D721Med (cell line): Measurements from ENCODE around the gene PRKCA.

ENCODE experiments used
- DNase-seq: peaks from one replicate; pipeline ENCODE4 v3.0.0; 2011; ENCODE audit warnings: low spot score; ENCODE audit not compliant: insufficient read length
- FAIRE-seq: peaks from 2 replicates; lab custom pipeline; 2011; peaks lifted over from hg19 to GRCh38; lab: Jason Lieb, UNC
- CTCF ChIP-seq: IDR thresholded peaks from 2 replicates; pipeline ENCODE4 v1.5.1; 2012; ENCODE audit warnings: mild to moderate bottlenecking, control low read depth; ENCODE audit not compliant: insufficient read depth; ENCODE audit errors: missing control alignments

The PRKCA gene

GRCh38 chr17:66373944-66374817 is 71.8 kb downstream of the PRKCA start:
- DNase-seq (no peak), FAIRE-seq (no peak)
- no peak for TF ChIP-seq CTCF

GRCh38 chr17:66375121-66375520 is 72.7 kb downstream of the PRKCA start:
- DNase-seq, result no peak
- no peak for TF ChIP-seq CTCF
- no peak for FAIRE-seq

- TF ChIP-seq CTCF, result no peak
- FAIRE-seq (no peak), DNase-seq (no peak)
These were observed 75.9 kb downstream of the PRKCA start for GRCh38 chr17:66378296-66378695.

GRCh38 chr17:66379544-66379943 is 77.1 kb downstream of the PRKCA start:
- no peak for DNase-seq
- no peak for TF ChIP-seq CTCF
- no peak for FAIRE-seq

GRCh38 chr17:66379996-66380395 is 77.6 kb downstream of the PRKCA start:
- DNase-seq, result no peak
- FAIRE-seq, result no peak
- TF ChIP-seq CTCF, result no peak

- DNase-seq (no peak), FAIRE-seq (no peak)
- no peak for TF ChIP-seq CTCF
These were observed 79.4 kb downstream of the PRKCA start for GRCh38 chr17:66381701-66382362.

- no peak for TF ChIP-seq CTCF
- DNase-seq (no peak), FAIRE-seq (no peak)
These were observed 80.9 kb downstream of the PRKCA start for GRCh38 chr17:66383333-66383732.
